Sigmoid colon (tissue), 7 donors: ENCODE measurements around the gene ADCY7. TPM values are rescaled to one million over a fixed set of nuclear protein-coding genes. Genes with fewer than 3 reads are reported as not detected.

ENCODE experiments used
- DNase-seq: peaks from one replicate; pipeline ENCODE4 v3.0.0-alpha.2; 2019
- H3K27ac ChIP-seq, 4 donors: fragments of 200-600 bp; sonication (generic); one replicate each; pipeline ENCODE4 v1.5.1; 2016 to 2019; ENCODE audit warnings: mild to moderate bottlenecking in 1 of 4
- H3K27me3 ChIP-seq, 3 donors: fragments of 200-600 bp; sonication (generic); one replicate each; pipeline ENCODE4 v1.5.1; 2019; ENCODE audit warnings: mild to moderate bottlenecking in 1 of 3
- H3K36me3 ChIP-seq, 4 donors: fragments of 200-600 bp; sonication (generic); one replicate each; pipeline ENCODE4 v1.5.1; 2016 to 2019
- H3K4me1 ChIP-seq, 4 donors: fragments of 200-600 bp; sonication (generic); one replicate each; pipeline ENCODE4 v1.5.1; 2017 to 2019
- H3K4me3 ChIP-seq, 4 donors: fragments of 200-600 bp; sonication (generic); one replicate each; pipeline ENCODE4 v1.5.1; 2017 to 2019; ENCODE audit warnings: mild to moderate bottlenecking in 2 of 4, moderate library complexity in 1 of 4
- H3K9me3 ChIP-seq, 4 donors: fragments of 200-600 bp in 3 of 4; sonication (generic) in 3 of 4; one replicate each; pipeline versions ENCODE4 v1.5.1 to v1.6.1; 2013 to 2019
- CTCF ChIP-seq, 4 experiments: fragments of 450-650 bp in 3 of 4; fragments of 200-600 bp in 1 of 4; IDR thresholded peaks; one replicate each; pipeline ENCODE4 v1.5.1; 2016 to 2019; ENCODE audit warnings: antibody characterized with exemption in 4 of 4, mild to moderate bottlenecking in 3 of 4, moderate library complexity in 2 of 4
- EP300 ChIP-seq, 4 donors: sonication (generic); formaldehyde crosslinking; IDR thresholded peaks; one replicate each; pipeline ENCODE4 v1.6.1; 2017; ENCODE audit warnings: antibody characterized with exemption in 4 of 4
- POLR2A ChIP-seq, 2 donors: fragments of 450-650 bp; IDR thresholded peaks; one replicate each; pipeline ENCODE4 v1.6.1; 2016; ENCODE audit warnings: antibody characterized with exemption in 2 of 2, mild to moderate bottlenecking in 2 of 2, moderate library complexity in 2 of 2
- POLR2AphosphoS5 ChIP-seq, 4 donors: sonication (generic); formaldehyde crosslinking; IDR thresholded peaks; one replicate each; pipeline ENCODE4 v1.6.1; 2017; ENCODE audit warnings: antibody characterized with exemption in 4 of 4
- WGBS, 2 donors: extraction: QIAGEN DNeasy Blood & Tissue Kit; methylation state at CpG; one replicate each; pipeline ENCODE4 v1.1.7; 2013; 5-methylcytosine and 5-hydroxymethylcytosine counted together
- intact Hi-C: fragments of 100-400 bp; cut with DNase I; formaldehyde crosslinking; loops from one replicate; pipeline ENCODE4 v1.15.1; 2023
- polyA plus RNA-seq, 3 donors: library from polyadenylated mRNA; stranded (reverse); fragments of 200-250 nt; gene quantifications; one replicate each; pipeline ENCODE4 v1.2.3, GENCODE V29; 2013
- total RNA-seq, 4 donors: library from RNA; depleted of rRNA; stranded (reverse); fragments of >200 nt; gene quantifications; one replicate each; pipeline ENCODE4 v1.1.0, GENCODE V29; 2016
- donor health status: healthy with polysubstance abuse.
- donor health status: Bipolar disorder and iron deficiency.
- donor health status: healthy.

Gene ADCY7
- total and polyA plus RNA-seq, 7 donors, result 1.2 to 24.0 (median 10.2) TPM

GRCh38 chr16:50314665-50315064 is 48.3 kb downstream of the ADCY7 start:
- WGBS, 2 donors, result 91 to 93% methylated on average over 8 of the region's 8 CpGs
- peaks cover 2 to 51% (median 37%) of the 10 kb centered on the region in 4 donors for H3K36me3 ChIP-seq
- H3K27ac ChIP-seq, result peak overlapping the region in 3 of 4 donors; percentile 38 to 74 (median 57)
- H3K4me1 ChIP-seq, result peaks cover 0 to 17% (median 11%) of the 10 kb centered on the region in 4 donors
- H3K27me3 ChIP-seq, result no peaks in the 10 kb centered on the region
- TF ChIP-seq POLR2A (IDR thresholded peaks at IDR 0.05) (no peak), POLR2AphosphoS5 (IDR thresholded peaks at IDR 0.05) (no peak), EP300 (IDR thresholded peaks at IDR 0.05) (no peak), CTCF (IDR thresholded peaks at IDR 0.05) (no peak)
- no peak overlapping the region for H3K4me3 ChIP-seq
- H3K9me3 ChIP-seq, result no peaks in the 10 kb centered on the region
- DNase-seq, result no peak
- intact Hi-C loops, result loop anchor here (10.0 kb wide), 1 partner anchor 70 kb away; no protein-coding TSS in a partner anchor

GRCh38 chr16:50315346-50315997 is 49.1 kb downstream of the ADCY7 start:
- intact Hi-C loops, result loop anchor here (10.0 kb wide), 1 partner anchor 71 kb away; no protein-coding TSS in a partner anchor
- H3K27me3 ChIP-seq, result no peaks in the 10 kb centered on the region
- DNase-seq, result peak; percentile 65
- peak in 2 of 4 donors; percentile 22 to 52 for TF ChIP-seq POLR2AphosphoS5 (IDR thresholded peaks at IDR 0.05)
- no peak for TF ChIP-seq POLR2A (IDR thresholded peaks at IDR 0.05)
- no peak overlapping the region for H3K4me3 ChIP-seq
- H3K4me1 ChIP-seq, result peaks cover 0 to 17% (median 10%) of the 10 kb centered on the region in 4 donors
- H3K9me3 ChIP-seq, result no peaks in the 10 kb centered on the region
- H3K27ac ChIP-seq, result peak overlapping the region in 3 of 4 donors; percentile 38 to 74 (median 57)
- H3K36me3 ChIP-seq, result peaks cover 10 to 59% (median 45%) of the 10 kb centered on the region in 4 donors
- WGBS, 2 donors, result 89 to 90% methylated on average over 15 of the region's 15 CpGs

GRCh38 chr16:50316102-50316847 is 49.9 kb downstream of the ADCY7 start:
- Histone ChIP-seq H3K9me3 (no peaks in the 10 kb centered on the region), H3K36me3 (peaks cover 11 to 67% (median 52%) of the 10 kb centered on the region in 4 donors), H3K27me3 (no peaks in the 10 kb centered on the region), H3K4me3 (no peak overlapping the region), H3K4me1 (peaks cover 0 to 17% (median 10%) of the 10 kb centered on the region in 4 donors), H3K27ac (peak overlapping the region in 3 of 4 donors; percentile 38 to 74 (median 57))
- intact Hi-C loops, result loop anchor here (10.0 kb wide), 1 partner anchor 71 kb away; no protein-coding TSS in a partner anchor
- TF ChIP-seq POLR2AphosphoS5 (IDR thresholded peaks at IDR 0.05) (no peak), POLR2A (IDR thresholded peaks at IDR 0.05) (no peak), CTCF (IDR thresholded peaks at IDR 0.05) (no peak), EP300 (IDR thresholded peaks at IDR 0.05) (no peak)
- no peak for DNase-seq
- WGBS, 2 donors, result 90 to 93% methylated on average over 12 of the region's 12 CpGs

GRCh38 chr16:50316848-50317630 is 50.7 kb downstream of the ADCY7 start:
- Histone ChIP-seq H3K36me3 (peaks cover 11 to 74% (median 52%) of the 10 kb centered on the region in 4 donors), H3K4me3 (no peak overlapping the region), H3K4me1 (peaks cover 0 to 17% (median 10%) of the 10 kb centered on the region in 4 donors), H3K27ac (no peak overlapping the region), H3K27me3 (no peaks in the 10 kb centered on the region), H3K9me3 (no peaks in the 10 kb centered on the region)
- intact Hi-C loops, result loop anchor here (10.0 kb wide), 1 partner anchor 72 kb away; no protein-coding TSS in a partner anchor
- DNase-seq, result no peak
- no peak for TF ChIP-seq CTCF (IDR thresholded peaks at IDR 0.05)
- no peak for TF ChIP-seq EP300 (IDR thresholded peaks at IDR 0.05)
- no peak for TF ChIP-seq POLR2AphosphoS5 (IDR thresholded peaks at IDR 0.05)
- TF ChIP-seq POLR2A (IDR thresholded peaks at IDR 0.05), result no peak
- 86 to 87% methylated on average over 10 of the region's 10 CpGs for WGBS, 2 donors
